Peyer's patch (tissue), 4 donors: Measurements from ENCODE around the gene CALD1. TPM values are rescaled to one million over a fixed set of nuclear protein-coding genes. Genes with fewer than 3 reads are reported as not detected.
A peak's percentile ranks its signal among the peaks of the same experiment; 100 is the strongest.

Experiments
- DNase-seq, 3 donors: peaks; one replicate each; pipeline ENCODE4 v3.0.0-alpha.2; 2017 to 2019
- H3K27ac ChIP-seq, 4 donors: fragments of 200-600 bp; sonication (generic); one replicate each; pipeline ENCODE4 v1.5.1; 2016 to 2019
- H3K27me3 ChIP-seq, 2 donors: fragments of 200-600 bp; sonication (generic); one replicate each; pipeline ENCODE4 v1.5.1; 2019
- H3K36me3 ChIP-seq, 3 donors: fragments of 200-600 bp; sonication (generic); one replicate each; pipeline ENCODE4 v1.5.1; 2016 to 2019
- H3K4me1 ChIP-seq, 4 donors: fragments of 200-600 bp; sonication (generic); one replicate each; pipeline ENCODE4 v1.5.1; 2016 to 2019
- H3K4me3 ChIP-seq, 4 donors: fragments of 200-600 bp; sonication (generic); 1 replicate in 3 of 4; 2 replicates in 1 of 4; pipeline ENCODE4 v1.5.1; 2016 to 2019; ENCODE audit warnings: mild to moderate bottlenecking in 1 of 4
- H3K9me3 ChIP-seq, 4 donors: fragments of 200-600 bp; sonication (generic); one replicate each; pipeline ENCODE4 v1.5.1; 2016 to 2019; ENCODE audit warnings: mild to moderate bottlenecking in 1 of 4
- CTCF ChIP-seq, 6 experiments: fragments of 450-650 bp in 4 of 6; fragments of 200-600 bp in 2 of 6; sonication (generic) in 1 of 6; IDR thresholded peaks; one replicate each; pipeline ENCODE4 v1.5.1; 2017 to 2019; ENCODE audit warnings: antibody characterized with exemption in 6 of 6, mild to moderate bottlenecking in 3 of 6, moderate library complexity in 1 of 6
- POLR2A ChIP-seq, 2 donors: fragments of 450-650 bp; IDR thresholded peaks; one replicate each; pipeline ENCODE4 v1.5.1; 2017; ENCODE audit warnings: antibody characterized with exemption in 2 of 2, mild to moderate bottlenecking in 2 of 2, moderate library complexity in 2 of 2
- total RNA-seq, 4 donors: library from RNA; depleted of rRNA; stranded (reverse); fragments of >200 nt; gene quantifications; one replicate each; pipeline ENCODE4 v1.1.0, GENCODE V29; 2016

Gene CALD1
- total RNA-seq, 4 donors from 2014 or later: 39.2 to 536 (median 83.1) TPM

- no peak for DNase-seq
- H3K36me3 ChIP-seq: no peaks in the 10 kb centered on the region
- peak overlapping the region in 2 of 4 donors; percentile 39 to 46 for H3K4me3 ChIP-seq
- H3K27me3 ChIP-seq: no peaks in the 10 kb centered on the region
- no peaks in the 10 kb centered on the region for H3K9me3 ChIP-seq
- no peak for TF ChIP-seq CTCF (IDR thresholded peaks at IDR 0.05)
- TF ChIP-seq POLR2A (IDR thresholded peaks at IDR 0.05): no peak
- peak overlapping the region in 1 of 4 donors; percentile 15 for H3K27ac ChIP-seq
- no peaks in the 10 kb centered on the region for H3K4me1 ChIP-seq
Measured at GRCh38 chr7:134893920-134894319, 114.5 kb downstream of the CALD1 start.

GRCh38 chr7:134894928-134895327, 115.5 kb downstream of the CALD1 start:
- Histone ChIP-seq H3K36me3 (no peaks in the 10 kb centered on the region), H3K27ac (no peak overlapping the region), H3K27me3 (no peaks in the 10 kb centered on the region), H3K4me3 (no peak overlapping the region), H3K4me1 (peaks cover 0 to under 1% (median 0%) of the 10 kb centered on the region in 4 donors), H3K9me3 (no peaks in the 10 kb centered on the region)
- TF ChIP-seq CTCF (IDR thresholded peaks at IDR 0.05): no peak
- TF ChIP-seq POLR2A (IDR thresholded peaks at IDR 0.05): no peak
- DNase-seq: no peak

- no peak for DNase-seq
- TF ChIP-seq POLR2A (IDR thresholded peaks at IDR 0.05) (no peak), CTCF (IDR thresholded peaks at IDR 0.05) (no peak)
- Histone ChIP-seq H3K27ac (no peak overlapping the region), H3K36me3 (no peaks in the 10 kb centered on the region), H3K4me1 (peaks cover 0 to 11% (median 2%) of the 10 kb centered on the region in 4 donors), H3K9me3 (no peaks in the 10 kb centered on the region), H3K4me3 (no peak overlapping the region), H3K27me3 (no peaks in the 10 kb centered on the region)
Measured at GRCh38 chr7:134896073-134896472, 116.6 kb downstream of the CALD1 start.

- H3K36me3 ChIP-seq: no peaks in the 10 kb centered on the region
- no peak overlapping the region for H3K4me3 ChIP-seq
- H3K27ac ChIP-seq: no peak overlapping the region
- H3K27me3 ChIP-seq: no peaks in the 10 kb centered on the region
- peaks cover 0 to 11% (median 4%) of the 10 kb centered on the region in 4 donors for H3K4me1 ChIP-seq
- DNase-seq: no peak
- TF ChIP-seq CTCF (IDR thresholded peaks at IDR 0.05) (no peak), POLR2A (IDR thresholded peaks at IDR 0.05) (no peak)
- H3K9me3 ChIP-seq: no peaks in the 10 kb centered on the region
Measured at GRCh38 chr7:134897936-134898335, 118.5 kb downstream of the CALD1 start.

- H3K36me3 ChIP-seq: no peaks in the 10 kb centered on the region
- H3K9me3 ChIP-seq: no peaks in the 10 kb centered on the region
- peak overlapping the region in 2 of 4 donors; percentile 10 to 33 for H3K27ac ChIP-seq
- DNase-seq: no peak
- no peak overlapping the region for H3K4me3 ChIP-seq
- H3K27me3 ChIP-seq: no peaks in the 10 kb centered on the region
- TF ChIP-seq POLR2A (IDR thresholded peaks at IDR 0.05): no peak
- TF ChIP-seq CTCF (IDR thresholded peaks at IDR 0.05): no peak
- H3K4me1 ChIP-seq: peaks cover 0 to 16% (median 6%) of the 10 kb centered on the region in 4 donors
Measured at GRCh38 chr7:134899729-134900128, 120.3 kb downstream of the CALD1 start.
